ENCODE measurements around the gene PPP1R17. TPM values are rescaled to one million over a fixed set of nuclear protein-coding genes. Genes with fewer than 3 reads are reported as not detected.
A peak's percentile ranks its signal among the peaks of the same experiment; 100 is the strongest.

PPP1R17 gene
- total and polyA plus RNA-seq, 12 donors, result not detected

GRCh38 chr7:31647511-31647910 is 39.5 kb upstream of the PPP1R17 start:
- H3K36me3 ChIP-seq, result no peaks in the 10 kb centered on the region
- WGBS, 2 donors, result 67 to 80% methylated on average over 7 of the region's 7 CpGs
- H3K4me1 ChIP-seq, result peaks cover 0 to 5% (median 0%) of the 10 kb centered on the region in 9 donors
- ATAC-seq, result no peak
- peaks cover 0 to 5% (median 0%) of the 10 kb centered on the region in 7 donors for H3K27me3 ChIP-seq
- intact Hi-C loops (cut with DNase I), result loop anchor here in 4 of 10 donors (5.0 to 10.0 kb wide), 6 partner anchors 85 to 663 kb away; no protein-coding TSS in a partner anchor
- no peak overlapping the region for H3K27ac ChIP-seq
- TF ChIP-seq, protein P1, sequence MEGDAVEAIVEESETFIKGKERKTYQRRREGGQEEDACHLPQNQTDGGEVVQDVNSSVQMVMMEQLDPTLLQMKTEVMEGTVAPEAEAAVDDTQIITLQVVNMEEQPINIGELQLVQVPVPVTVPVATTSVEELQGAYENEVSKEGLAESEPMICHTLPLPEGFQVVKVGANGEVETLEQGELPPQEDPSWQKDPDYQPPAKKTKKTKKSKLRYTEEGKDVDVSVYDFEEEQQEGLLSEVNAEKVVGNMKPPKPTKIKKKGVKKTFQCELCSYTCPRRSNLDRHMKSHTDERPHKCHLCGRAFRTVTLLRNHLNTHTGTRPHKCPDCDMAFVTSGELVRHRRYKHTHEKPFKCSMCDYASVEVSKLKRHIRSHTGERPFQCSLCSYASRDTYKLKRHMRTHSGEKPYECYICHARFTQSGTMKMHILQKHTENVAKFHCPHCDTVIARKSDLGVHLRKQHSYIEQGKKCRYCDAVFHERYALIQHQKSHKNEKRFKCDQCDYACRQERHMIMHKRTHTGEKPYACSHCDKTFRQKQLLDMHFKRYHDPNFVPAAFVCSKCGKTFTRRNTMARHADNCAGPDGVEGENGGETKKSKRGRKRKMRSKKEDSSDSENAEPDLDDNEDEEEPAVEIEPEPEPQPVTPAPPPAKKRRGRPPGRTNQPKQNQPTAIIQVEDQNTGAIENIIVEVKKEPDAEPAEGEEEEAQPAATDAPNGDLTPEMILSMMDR (IDR thresholded peaks at IDR 0.05), result no peak
- H3K4me3 ChIP-seq, result no peak overlapping the region
- no peaks in the 10 kb centered on the region for H3K9me3 ChIP-seq
- DNase-seq, result no peak

- Histone ChIP-seq H3K27me3 (peaks cover 0 to 5% (median 0%) of the 10 kb centered on the region in 7 donors), H3K4me3 (no peak overlapping the region), H3K36me3 (no peaks in the 10 kb centered on the region), H3K9me3 (no peaks in the 10 kb centered on the region), H3K4me1 (peaks cover 0 to 5% (median 0%) of the 10 kb centered on the region in 9 donors), H3K27ac (no peak overlapping the region)
- ATAC-seq (no peak), DNase-seq (no peak)
- TF ChIP-seq, protein P1 (IDR thresholded peaks at IDR 0.05), result peak in 7 of 9 donors; percentile 9 to 52 (median 45)
- 94 to 95% methylated on average over 1 of the region's 1 CpG for WGBS, 2 donors
- intact Hi-C loops (cut with DNase I), result loop anchor here in 4 of 10 donors (5.0 to 10.0 kb wide), 6 partner anchors 84 to 663 kb away; no protein-coding TSS in a partner anchor
Measured at GRCh38 chr7:31648288-31648687, 38.7 kb upstream of the PPP1R17 start.

GRCh38 chr7:31648880-31649279 is 38.1 kb upstream of the PPP1R17 start:
- WGBS, 2 donors, result 84 to 89% methylated on average over 4 of the region's 4 CpGs
- DNase-seq (no peak), ATAC-seq (no peak)
- Histone ChIP-seq H3K4me3 (no peak overlapping the region), H3K9me3 (no peaks in the 10 kb centered on the region), H3K27me3 (peaks cover 0 to 5% (median 0%) of the 10 kb centered on the region in 7 donors), H3K4me1 (peaks cover 0 to 5% (median 0%) of the 10 kb centered on the region in 9 donors), H3K27ac (no peak overlapping the region), H3K36me3 (no peaks in the 10 kb centered on the region)
- intact Hi-C loops (cut with DNase I), result loop anchor here in 4 of 10 donors (5.0 to 10.0 kb wide), 6 partner anchors 83 to 664 kb away; no protein-coding TSS in a partner anchor
- TF ChIP-seq, protein P1 (IDR thresholded peaks at IDR 0.05), result no peak

DNA sequence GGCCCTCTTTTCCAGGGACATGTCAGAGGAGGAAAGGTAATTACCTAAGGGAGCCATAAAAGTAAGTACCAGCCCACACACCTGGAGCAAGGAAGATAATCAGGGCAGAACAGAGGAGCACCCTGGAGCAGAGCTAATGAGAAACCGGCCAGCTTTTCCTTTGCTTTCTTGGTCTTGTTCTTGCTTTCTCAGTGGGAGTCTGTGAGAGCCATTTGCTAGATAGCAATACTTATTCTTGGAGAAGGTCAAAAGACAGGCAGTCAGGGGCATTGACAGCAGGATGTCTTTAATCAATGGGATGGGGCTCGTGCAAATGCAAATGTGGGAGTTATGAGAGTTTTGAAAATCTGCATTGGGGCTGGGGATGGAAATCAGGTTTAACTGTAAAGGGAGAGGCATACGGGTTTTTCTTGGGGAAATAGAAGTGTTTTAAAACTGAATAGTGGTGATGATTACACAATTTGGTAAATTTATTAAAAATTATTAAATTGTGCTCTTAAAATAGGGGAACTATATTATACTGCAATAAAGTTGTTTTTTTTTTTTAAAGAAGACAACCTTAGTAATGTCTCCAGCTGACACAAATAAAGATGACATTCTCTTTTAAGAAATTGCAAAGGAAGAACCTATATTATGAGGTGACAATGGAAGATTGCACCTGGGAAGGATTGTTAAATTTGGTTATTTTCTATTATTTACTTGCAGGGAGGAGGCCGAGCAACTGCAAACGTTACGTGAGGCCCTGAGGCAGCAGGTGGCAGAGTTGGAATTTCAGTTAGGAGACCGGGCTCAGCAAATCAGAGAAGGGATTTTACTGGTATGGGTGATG is 35.6 kb upstream of the PPP1R17 start:
- no peak for DNase-seq
- TF ChIP-seq, protein P1 (IDR thresholded peaks at IDR 0.05), result no peak
- Histone ChIP-seq H3K36me3 (no peaks in the 10 kb centered on the region), H3K4me3 (no peak overlapping the region), H3K4me1 (peaks cover 0 to 5% (median 0%) of the 10 kb centered on the region in 9 donors), H3K9me3 (no peaks in the 10 kb centered on the region), H3K27ac (no peak overlapping the region), H3K27me3 (no peaks in the 10 kb centered on the region)
- 57 to 60% methylated on average over 7 of the region's 7 CpGs for WGBS, 2 donors
- ATAC-seq, result no peak
- intact Hi-C loops (cut with DNase I), result loop anchor here in 4 of 10 donors (5.0 to 10.0 kb wide), 3 partner anchors 81 to 553 kb away; no protein-coding TSS in a partner anchor
